ENCODE data around the gene GPR160. TPM values are rescaled to one million over a fixed set of nuclear protein-coding genes. Genes with fewer than 3 reads are reported as not detected.

The GPR160 gene
- total RNA-seq, 1 donor, result 19.9 TPM

GRCh38 chr3:170046269-170047132 is 8.7 kb downstream of the GPR160 start:
- H3K27me3 ChIP-seq (ENCODE audit: insufficient read depth, low read length), result no peaks in the 10 kb centered on the region
- H3K9me3 ChIP-seq (ENCODE audit: low read depth, low read length), result no peaks in the 10 kb centered on the region

GRCh38 chr3:170047133-170047404 is 9.3 kb downstream of the GPR160 start:
- Histone ChIP-seq H3K9me3 (ENCODE audit: low read depth, low read length) (no peaks in the 10 kb centered on the region), H3K27me3 (ENCODE audit: insufficient read depth, low read length) (no peaks in the 10 kb centered on the region), H3K4me1 (ENCODE audit: insufficient read depth, low read length) (peaks cover 32% of the 10 kb centered on the region), H3K4me3 (ENCODE audit: low read length) (no peak overlapping the region)

More at GRCh38 chr3:170046269-170047132, 8.7 kb downstream of the GPR160 start:
- H3K4me3 ChIP-seq (ENCODE audit: low read length), result no peak overlapping the region
- H3K4me1 ChIP-seq (ENCODE audit: insufficient read depth, low read length), result peaks cover 32% of the 10 kb centered on the region

- H3K4me3 ChIP-seq (ENCODE audit: low read length), result no peak overlapping the region
- H3K9me3 ChIP-seq (ENCODE audit: low read depth, low read length), result no peaks in the 10 kb centered on the region
- H3K4me1 ChIP-seq (ENCODE audit: insufficient read depth, low read length), result peaks cover 19% of the 10 kb centered on the region
- no peaks in the 10 kb centered on the region for H3K27me3 ChIP-seq (ENCODE audit: insufficient read depth, low read length)
Measured at GRCh38 chr3:170049146-170050000, 11.6 kb downstream of the GPR160 start.

GRCh38 chr3:170050753-170051152 is 13.0 kb downstream of the GPR160 start:
- no peaks in the 10 kb centered on the region for H3K27me3 ChIP-seq (ENCODE audit: insufficient read depth, low read length)
- no peaks in the 10 kb centered on the region for H3K9me3 ChIP-seq (ENCODE audit: low read depth, low read length)
- H3K4me1 ChIP-seq (ENCODE audit: insufficient read depth, low read length), result peaks cover 6% of the 10 kb centered on the region
- no peak overlapping the region for H3K4me3 ChIP-seq (ENCODE audit: low read length)

GRCh38 chr3:170052398-170052797 is 14.6 kb downstream of the GPR160 start:
- Histone ChIP-seq H3K4me3 (ENCODE audit: low read length) (no peak overlapping the region), H3K4me1 (ENCODE audit: insufficient read depth, low read length) (no peaks in the 10 kb centered on the region), H3K27me3 (ENCODE audit: insufficient read depth, low read length) (no peaks in the 10 kb centered on the region), H3K9me3 (ENCODE audit: low read depth, low read length) (no peaks in the 10 kb centered on the region)

GRCh38 chr3:170054204-170054603 is 16.4 kb downstream of the GPR160 start:
- no peaks in the 10 kb centered on the region for H3K9me3 ChIP-seq (ENCODE audit: low read depth, low read length)
- H3K4me1 ChIP-seq (ENCODE audit: insufficient read depth, low read length), result peaks cover 8% of the 10 kb centered on the region
- H3K27me3 ChIP-seq (ENCODE audit: insufficient read depth, low read length), result no peaks in the 10 kb centered on the region
- no peak overlapping the region for H3K4me3 ChIP-seq (ENCODE audit: low read length)

- Histone ChIP-seq H3K27me3 (ENCODE audit: insufficient read depth, low read length) (no peaks in the 10 kb centered on the region), H3K4me3 (ENCODE audit: low read length) (no peak overlapping the region), H3K9me3 (ENCODE audit: low read depth, low read length) (no peaks in the 10 kb centered on the region), H3K4me1 (ENCODE audit: insufficient read depth, low read length) (peaks cover 8% of the 10 kb centered on the region)
Measured at GRCh38 chr3:170055209-170055608, 17.4 kb downstream of the GPR160 start.

GRCh38 chr3:170056710-170057454 is 19.1 kb downstream of the GPR160 start:
- H3K4me3 ChIP-seq (ENCODE audit: low read length), result no peak overlapping the region
- H3K27me3 ChIP-seq (ENCODE audit: insufficient read depth, low read length), result no peaks in the 10 kb centered on the region
- no peaks in the 10 kb centered on the region for H3K9me3 ChIP-seq (ENCODE audit: low read depth, low read length)
- H3K4me1 ChIP-seq (ENCODE audit: insufficient read depth, low read length), result peaks cover 8% of the 10 kb centered on the region

- Histone ChIP-seq H3K9me3 (ENCODE audit: low read depth, low read length) (no peaks in the 10 kb centered on the region), H3K27me3 (ENCODE audit: insufficient read depth, low read length) (no peaks in the 10 kb centered on the region), H3K4me3 (ENCODE audit: low read length) (no peak overlapping the region), H3K4me1 (ENCODE audit: insufficient read depth, low read length) (peaks cover 8% of the 10 kb centered on the region)
Measured at GRCh38 chr3:170057550-170057949, 19.8 kb downstream of the GPR160 start.

- Histone ChIP-seq H3K9me3 (ENCODE audit: low read depth, low read length) (no peaks in the 10 kb centered on the region), H3K27me3 (ENCODE audit: insufficient read depth, low read length) (no peaks in the 10 kb centered on the region)
Measured at GRCh38 chr3:170058127-170058526, 20.3 kb downstream of the GPR160 start.

GRCh38 chr3:170059447-170059846 is 21.7 kb downstream of the GPR160 start:
- no peaks in the 10 kb centered on the region for H3K9me3 ChIP-seq (ENCODE audit: low read depth, low read length)
- no peaks in the 10 kb centered on the region for H3K27me3 ChIP-seq (ENCODE audit: insufficient read depth, low read length)
- no peak overlapping the region for H3K4me3 ChIP-seq (ENCODE audit: low read length)
- peaks cover 8% of the 10 kb centered on the region for H3K4me1 ChIP-seq (ENCODE audit: insufficient read depth, low read length)

More at GRCh38 chr3:170058127-170058526, 20.3 kb downstream of the GPR160 start:
- Histone ChIP-seq H3K4me1 (ENCODE audit: insufficient read depth, low read length) (peaks cover 8% of the 10 kb centered on the region), H3K4me3 (ENCODE audit: low read length) (no peak overlapping the region)

- Histone ChIP-seq H3K4me3 (ENCODE audit: low read length) (no peak overlapping the region), H3K27me3 (ENCODE audit: insufficient read depth, low read length) (no peaks in the 10 kb centered on the region), H3K9me3 (ENCODE audit: low read depth, low read length) (no peaks in the 10 kb centered on the region), H3K4me1 (ENCODE audit: insufficient read depth, low read length) (peaks cover 8% of the 10 kb centered on the region)
Measured at GRCh38 chr3:170062068-170062467, 24.3 kb downstream of the GPR160 start.

- no peaks in the 10 kb centered on the region for H3K27me3 ChIP-seq (ENCODE audit: insufficient read depth, low read length)
- H3K4me1 ChIP-seq (ENCODE audit: insufficient read depth, low read length), result peaks cover 5% of the 10 kb centered on the region
- H3K9me3 ChIP-seq (ENCODE audit: low read depth, low read length), result no peaks in the 10 kb centered on the region
- H3K4me3 ChIP-seq (ENCODE audit: low read length), result no peak overlapping the region
Measured at GRCh38 chr3:170062769-170063168, 25.0 kb downstream of the GPR160 start.

GRCh38 chr3:170063691-170064090 is 25.9 kb downstream of the GPR160 start:
- Histone ChIP-seq H3K9me3 (ENCODE audit: low read depth, low read length) (no peaks in the 10 kb centered on the region), H3K27me3 (ENCODE audit: insufficient read depth, low read length) (no peaks in the 10 kb centered on the region), H3K4me1 (ENCODE audit: insufficient read depth, low read length) (no peaks in the 10 kb centered on the region), H3K4me3 (ENCODE audit: low read length) (no peak overlapping the region)

- H3K27me3 ChIP-seq (ENCODE audit: insufficient read depth, low read length), result no peaks in the 10 kb centered on the region
- no peaks in the 10 kb centered on the region for H3K4me1 ChIP-seq (ENCODE audit: insufficient read depth, low read length)
- H3K4me3 ChIP-seq (ENCODE audit: low read length), result no peak overlapping the region
- H3K9me3 ChIP-seq (ENCODE audit: low read depth, low read length), result no peaks in the 10 kb centered on the region
Measured at GRCh38 chr3:170064108-170064507, 26.3 kb downstream of the GPR160 start.

Measured in mononuclear cell (primary cell).